ENCODE data around the gene RNF40.
"Not testable (repeated sequence)": the region's sequence is repeated elsewhere in the genome, so short reads cannot be mapped to it uniquely, and the experiment has no call there.

RNF40 gene

DNA sequence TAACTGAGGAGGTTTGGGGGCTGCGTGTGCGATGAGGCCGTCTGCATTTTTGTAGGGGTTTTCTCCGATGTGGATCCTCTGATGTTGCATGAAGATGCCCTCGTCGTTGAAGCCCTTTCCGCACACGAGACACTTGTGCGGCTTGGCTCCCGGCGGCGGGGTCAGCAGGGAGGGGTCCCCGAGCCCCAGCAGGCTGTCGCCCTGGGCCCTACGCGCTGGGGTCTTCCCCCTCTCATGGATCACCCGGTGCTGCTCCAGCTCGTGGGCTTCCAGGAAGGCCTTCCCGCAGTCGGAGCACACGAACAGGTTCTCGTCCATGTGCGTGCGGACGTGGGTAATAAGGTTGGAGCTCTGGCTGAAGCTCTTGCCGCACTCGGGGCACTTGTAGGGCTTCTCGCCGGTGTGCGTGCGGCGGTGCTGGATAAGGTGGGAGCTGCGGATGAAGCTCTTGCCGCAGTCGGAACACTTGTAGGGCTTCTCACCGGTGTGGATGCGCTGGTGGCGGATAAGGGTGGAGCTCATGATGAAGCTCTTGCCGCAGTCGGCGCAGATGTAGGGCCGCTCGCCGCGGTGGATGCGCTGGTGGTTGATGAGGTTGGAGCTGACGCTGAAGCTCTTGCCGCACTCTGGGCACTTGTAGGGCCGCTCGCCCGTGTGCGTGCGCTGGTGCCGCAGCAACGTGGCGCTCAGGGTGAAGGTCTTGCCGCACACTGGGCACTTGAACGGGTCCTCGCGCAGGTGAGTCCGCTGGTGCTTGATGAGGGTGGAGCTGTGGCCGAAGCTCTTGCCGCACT lies 20.6 kb downstream of the RNF40 start:
- no peak for DNase-seq (ENCODE audit: low spot score)

DNA sequence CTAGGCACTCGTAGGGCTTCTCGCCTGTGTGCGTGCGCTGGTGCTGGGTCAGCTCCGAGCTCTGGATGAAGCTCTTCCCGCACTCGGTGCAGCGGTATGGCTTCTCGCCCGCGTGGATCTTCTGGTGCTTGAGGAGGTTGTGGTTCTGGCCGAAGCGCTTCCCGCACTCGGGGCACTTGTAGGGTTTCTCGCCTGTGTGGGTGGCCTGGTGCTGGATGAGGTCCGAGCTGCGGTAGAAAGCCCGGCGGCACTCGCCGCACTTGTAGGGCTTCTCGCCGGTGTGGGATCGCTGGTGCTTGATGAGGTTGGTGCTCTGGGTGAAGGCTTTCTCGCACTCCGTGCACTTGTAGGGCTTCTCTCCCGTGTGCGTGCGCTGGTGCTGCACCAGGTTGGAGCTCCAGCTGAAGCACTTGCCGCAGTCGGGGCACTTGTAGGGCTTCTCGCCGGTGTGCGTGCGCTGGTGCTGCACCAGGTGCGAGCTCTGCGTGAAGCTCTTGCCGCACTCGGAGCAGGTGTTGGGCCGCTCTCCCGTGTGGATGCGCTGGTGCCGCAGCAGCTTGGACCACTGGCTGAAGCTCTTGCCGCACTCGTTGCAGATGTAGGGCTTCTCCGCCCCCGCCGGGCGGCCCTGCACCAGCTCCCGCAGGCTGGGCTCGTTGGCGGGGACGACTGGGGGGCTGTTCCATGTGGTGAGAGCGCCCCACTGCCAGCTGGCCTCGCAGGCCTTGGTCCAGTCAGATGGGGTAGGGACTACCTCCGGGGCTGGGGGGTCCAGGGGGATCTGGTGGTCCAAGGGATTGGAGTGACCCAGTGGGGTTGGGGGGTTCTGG lies 21.4 kb downstream of the RNF40 start:
- DNase-seq (ENCODE audit: low spot score) = no peak

DNA sequence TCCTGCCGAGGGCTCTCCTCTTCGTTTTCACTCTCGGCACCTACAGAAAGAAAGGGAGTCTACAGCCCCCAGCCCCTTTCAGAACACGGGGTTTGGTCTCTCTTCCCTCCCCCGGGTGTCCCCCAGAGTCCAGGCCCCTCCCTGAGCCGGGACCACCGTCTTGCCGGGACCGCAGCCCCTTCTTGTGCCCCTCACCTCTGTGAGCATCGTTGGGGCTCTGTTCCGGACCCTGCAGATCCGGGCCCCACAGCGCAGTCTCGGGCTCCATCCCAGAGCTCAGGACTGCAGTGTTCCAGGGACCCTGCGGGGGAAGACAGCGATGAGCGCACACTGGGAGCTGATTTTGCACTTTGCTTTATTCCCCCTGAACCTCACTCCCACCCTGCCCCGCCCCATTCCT lies 22.1 kb downstream of the RNF40 start:
- DNase-seq (ENCODE audit: low spot score) = no peak

DNA sequence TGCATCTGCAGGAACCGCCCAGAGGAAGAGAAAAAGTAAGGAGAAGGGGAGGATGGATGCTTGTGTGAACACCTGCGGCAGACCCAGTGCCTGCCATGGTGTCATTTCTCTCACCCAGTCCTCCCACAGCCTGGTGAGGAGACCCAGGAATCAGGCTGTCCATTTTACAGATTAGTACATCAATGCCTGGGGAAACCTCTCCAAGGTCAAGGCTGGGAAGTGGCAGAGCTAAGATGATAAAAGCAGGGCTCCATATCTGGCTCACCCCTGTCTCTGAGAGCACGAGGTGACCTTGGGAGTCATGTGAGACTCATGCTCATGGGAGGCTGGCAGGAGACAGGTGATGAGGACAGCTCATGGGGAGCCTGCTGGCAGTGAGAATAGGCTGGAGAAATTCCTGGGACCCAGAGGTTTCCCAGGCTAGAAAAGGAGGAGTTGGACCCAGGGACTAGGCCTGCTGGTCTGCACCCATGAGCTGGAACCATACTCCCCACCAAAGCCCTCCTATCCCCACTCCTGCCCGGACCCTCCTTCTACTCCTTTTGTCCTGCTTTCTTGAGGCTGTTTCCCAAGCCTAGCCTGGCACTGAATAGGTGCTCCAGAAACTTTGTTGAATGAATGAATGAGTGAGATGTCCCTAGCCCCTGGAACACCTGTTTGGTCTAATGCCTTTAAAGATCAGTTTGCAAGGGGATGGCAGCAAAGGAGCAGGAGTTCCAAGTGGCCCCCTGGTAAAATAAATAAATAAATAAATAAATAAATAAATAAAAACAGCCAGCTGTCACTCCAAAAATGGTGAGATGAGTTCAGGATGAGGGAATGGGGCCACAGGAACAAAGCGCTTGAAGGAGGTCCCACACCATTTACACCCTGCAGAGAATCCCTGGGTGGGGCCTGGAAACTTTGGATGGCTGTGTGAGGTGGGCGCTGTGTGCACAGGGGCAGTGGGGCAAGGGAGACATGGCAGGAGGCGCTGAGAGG lies 23.3 kb downstream of the RNF40 start:
- no peak for DNase-seq (ENCODE audit: low spot score)

DNA sequence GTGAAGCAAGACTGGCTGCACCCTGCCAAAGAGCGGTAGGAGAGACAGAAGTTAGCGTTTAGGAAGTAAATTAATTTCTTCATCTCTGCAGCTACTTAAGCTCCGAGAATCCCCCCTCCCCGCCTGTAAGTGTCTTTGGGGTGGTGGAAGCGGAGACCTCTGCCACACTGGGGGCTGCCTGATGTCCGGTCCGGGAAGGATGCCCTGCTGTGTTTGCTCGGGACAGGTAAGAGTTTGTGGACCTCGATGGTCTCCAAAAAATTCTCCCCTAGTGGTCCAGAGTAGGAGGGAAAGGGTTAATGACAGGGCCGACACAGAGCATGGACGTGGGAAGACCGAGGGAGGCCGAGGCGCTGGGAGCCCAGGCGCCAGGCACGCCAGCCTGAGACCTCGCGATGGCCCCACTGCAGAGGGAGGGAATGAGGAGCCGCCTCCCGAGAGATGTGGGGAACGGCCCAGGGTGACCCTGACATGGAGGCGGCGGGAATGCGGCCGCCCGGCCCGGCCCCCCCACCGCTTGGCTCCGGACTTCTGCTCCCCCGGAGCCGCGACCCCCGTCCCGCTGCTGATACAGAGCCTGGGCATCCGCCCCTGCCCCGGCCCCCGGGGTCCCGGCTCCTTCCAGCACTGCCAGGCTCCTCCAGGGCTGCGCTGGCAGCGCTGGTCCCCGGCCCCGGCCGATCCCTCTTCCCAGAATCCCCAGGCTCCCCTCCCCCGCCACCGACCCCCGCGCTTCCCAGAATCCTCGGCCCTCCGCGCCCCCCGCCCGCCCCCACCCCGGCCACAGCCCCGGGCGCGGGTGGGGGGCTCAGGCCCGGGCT lies 24.2 kb downstream of the RNF40 start:
- no peak for DNase-seq (ENCODE audit: low spot score)

DNA sequence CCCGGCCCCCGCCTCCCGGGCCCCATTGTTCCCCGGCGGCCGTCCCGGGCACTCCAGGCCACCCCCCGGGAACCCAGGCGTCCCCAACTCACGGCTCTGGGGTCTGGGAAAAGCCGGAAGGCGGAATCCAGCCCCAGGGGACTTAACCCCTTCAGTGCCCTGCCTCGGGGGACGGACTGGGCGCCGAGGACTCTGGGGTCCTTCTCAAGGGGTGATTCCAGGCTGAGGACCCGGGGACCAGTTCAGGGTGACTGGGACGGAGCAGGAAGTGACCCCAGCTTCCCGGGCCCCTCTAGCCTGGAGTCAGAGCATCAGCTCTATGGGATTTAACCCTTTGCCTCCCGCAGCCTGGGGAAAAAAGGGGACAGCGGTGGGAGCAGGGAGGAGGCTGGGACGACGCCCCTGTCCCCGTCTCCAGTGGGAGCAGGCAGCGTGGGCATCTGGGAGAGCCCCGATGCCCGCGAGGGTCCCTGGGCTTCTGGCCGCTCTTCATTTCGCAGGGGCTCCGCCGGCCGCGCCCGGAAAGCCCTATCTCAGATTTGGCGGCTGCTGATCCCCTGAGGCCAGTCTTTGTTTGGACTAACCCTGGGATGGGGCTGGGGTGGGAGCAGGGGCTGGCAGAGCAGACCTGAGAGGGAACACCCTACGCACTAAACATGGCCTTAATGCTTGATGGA lies 25.0 kb downstream of the RNF40 start, which contains the start of gene ZNF629:
ZNF629 (minus strand) TSS at position 270 of the 677 bp plus-strand sequence. CDS start 2,723 bp downstream, outside the sequence.
- DNase-seq (ENCODE audit: low spot score) = no peak

DNA sequence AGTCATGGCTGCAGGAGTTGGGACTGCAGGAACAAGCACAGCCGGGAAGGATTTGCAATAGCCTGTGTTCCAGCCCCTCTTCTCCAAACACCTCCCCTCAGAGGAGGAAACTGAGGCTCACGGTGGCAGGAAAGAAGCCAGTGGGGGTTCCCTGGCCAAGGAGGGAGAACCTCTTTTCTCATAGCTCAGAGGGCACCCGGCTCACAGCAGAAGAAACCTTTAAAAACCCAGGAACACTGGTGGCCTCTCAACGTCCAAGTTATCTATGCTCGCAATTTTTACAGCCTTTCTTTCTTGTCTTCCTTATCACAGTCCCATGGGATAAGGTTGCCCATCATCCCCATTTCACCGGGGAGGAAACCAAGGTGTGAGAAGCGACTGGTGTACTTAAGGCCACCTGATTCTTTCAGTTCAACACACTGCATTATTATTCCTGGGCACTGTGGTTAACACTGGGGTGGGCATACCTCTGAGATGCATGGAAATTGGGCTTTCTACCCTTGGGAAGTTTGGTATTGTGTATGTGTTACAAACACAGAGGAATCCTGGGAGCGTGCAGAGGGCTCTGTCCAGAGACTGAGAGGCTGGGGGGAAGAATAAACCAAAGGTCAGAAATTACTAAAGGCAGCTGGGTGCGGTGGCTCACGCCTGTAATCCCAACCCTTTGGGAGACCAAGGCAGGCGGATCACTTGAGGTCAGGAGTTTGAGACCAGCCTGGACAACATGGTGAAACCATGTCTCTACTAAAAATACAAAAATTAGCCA lies 25.7 kb downstream of the RNF40 start:
- DNase-seq (ENCODE audit: low spot score) = no peak

DNA sequence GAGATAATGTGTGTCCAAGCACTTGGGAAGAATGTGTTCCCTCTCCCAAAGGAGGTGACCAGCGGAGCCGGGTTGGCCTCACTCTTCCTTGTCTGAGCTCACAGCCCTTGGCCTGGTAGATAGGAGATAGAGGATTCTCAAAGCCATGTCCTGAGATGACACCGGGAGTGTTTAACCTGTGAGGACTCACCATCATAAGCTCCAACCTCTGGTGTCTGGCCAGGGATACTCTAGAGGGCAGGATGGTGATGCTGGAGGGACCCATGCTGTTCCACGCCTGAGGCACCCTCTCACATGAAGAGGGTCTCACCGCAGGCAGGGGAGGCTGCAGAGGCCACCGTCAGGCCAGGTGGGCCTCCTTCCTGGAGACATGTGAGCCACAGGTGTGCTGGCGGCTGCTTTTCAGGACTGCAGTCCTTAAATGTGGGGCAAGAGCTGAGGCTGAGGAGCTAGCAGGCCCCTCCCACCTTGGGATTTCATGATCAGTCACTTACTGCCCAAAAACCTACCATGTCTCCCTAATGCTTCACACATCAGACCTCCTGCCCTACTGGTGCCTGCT lies 31.5 kb downstream of the RNF40 start:
- DNase-seq (ENCODE audit: low spot score) = no peak

DNA sequence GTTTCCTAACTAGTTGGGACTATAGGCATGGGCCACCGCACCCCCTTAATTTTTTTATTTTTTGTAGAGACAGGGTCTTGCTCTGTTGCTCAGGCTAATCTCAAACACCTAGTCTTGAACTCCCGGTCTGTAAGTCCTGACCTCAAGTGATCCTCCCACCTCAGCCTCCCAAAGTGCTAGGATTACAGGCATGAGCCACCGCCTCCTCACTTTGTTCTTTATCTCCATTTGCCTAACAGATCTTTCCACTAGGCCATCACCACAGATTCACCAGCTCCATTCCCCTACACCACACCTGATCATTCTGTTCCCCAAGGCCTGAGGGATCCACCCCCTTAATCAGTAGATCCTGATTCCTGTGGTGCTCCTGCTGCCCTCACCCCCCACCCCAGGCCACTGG lies 32.5 kb downstream of the RNF40 start:
- no peak for DNase-seq (ENCODE audit: low spot score)

DNA sequence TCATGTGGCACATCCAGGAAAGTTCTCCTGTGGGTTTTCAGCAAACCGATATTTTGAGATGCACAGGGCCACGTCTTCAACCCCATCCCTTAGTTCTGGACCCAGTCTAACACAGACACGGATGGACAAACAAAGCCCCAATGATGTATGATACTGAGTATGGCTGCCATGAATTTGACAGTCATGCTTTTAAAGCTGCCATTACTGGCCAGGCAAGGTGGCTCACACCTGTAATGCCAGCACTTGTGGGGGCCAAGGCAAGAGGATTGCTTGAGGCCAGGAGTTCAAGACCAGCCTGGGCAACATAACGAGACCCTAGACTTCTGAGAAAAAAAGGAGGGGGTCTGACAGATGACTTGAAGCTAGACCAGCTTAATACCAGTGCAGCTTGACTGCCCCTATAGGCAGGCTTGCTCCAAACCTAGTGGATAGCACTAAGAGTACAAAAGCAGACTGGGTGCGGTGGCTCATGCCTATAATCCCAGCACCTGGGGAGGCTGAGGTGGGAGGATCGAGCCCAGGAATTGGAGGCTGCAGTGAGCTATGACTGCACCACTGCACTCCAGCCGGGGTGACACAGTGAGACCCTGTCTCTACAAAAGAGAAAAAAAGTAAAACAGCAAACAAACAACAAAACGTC lies 35.7 kb downstream of the RNF40 start:
- no peak for DNase-seq (ENCODE audit: low spot score)

DNA sequence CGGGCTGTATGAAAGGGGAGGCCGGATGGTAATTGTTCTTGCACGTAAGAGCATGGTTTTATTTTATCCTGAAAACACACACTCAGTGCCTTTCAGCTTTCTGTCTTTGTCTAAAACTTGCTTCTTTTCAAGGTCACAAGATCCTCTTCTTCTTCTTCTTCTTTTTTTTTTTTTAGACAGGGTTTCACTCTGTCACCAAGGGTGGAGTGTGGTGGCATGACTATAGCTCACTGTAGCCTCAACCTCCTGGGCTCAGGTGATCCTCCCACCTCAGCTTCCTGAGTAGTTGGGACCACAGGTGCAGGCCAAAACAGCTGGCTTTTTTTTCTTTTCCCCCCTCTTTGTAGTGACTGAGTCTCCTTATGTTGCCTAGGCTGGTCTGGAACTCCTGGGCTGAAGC lies 40.8 kb downstream of the RNF40 start:
- DNase-seq (ENCODE audit: low spot score) = no peak

DNA sequence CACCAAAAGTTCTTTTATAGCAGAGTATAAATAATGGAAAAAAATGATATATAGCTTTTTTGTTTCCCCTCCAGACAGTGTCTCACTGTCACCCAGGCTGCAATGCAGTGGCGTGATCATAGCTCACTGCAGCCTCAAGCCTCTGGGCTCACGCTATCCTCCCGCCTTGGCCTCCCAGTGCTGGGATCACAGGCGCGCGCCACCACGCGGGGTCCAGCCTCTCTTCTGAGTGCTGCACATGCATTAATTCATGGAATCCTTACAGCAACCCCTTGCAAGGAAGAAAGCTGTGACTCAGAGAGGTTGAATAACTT lies 42.9 kb downstream of the RNF40 start:
- no peak for DNase-seq (ENCODE audit: low spot score)

DNA sequence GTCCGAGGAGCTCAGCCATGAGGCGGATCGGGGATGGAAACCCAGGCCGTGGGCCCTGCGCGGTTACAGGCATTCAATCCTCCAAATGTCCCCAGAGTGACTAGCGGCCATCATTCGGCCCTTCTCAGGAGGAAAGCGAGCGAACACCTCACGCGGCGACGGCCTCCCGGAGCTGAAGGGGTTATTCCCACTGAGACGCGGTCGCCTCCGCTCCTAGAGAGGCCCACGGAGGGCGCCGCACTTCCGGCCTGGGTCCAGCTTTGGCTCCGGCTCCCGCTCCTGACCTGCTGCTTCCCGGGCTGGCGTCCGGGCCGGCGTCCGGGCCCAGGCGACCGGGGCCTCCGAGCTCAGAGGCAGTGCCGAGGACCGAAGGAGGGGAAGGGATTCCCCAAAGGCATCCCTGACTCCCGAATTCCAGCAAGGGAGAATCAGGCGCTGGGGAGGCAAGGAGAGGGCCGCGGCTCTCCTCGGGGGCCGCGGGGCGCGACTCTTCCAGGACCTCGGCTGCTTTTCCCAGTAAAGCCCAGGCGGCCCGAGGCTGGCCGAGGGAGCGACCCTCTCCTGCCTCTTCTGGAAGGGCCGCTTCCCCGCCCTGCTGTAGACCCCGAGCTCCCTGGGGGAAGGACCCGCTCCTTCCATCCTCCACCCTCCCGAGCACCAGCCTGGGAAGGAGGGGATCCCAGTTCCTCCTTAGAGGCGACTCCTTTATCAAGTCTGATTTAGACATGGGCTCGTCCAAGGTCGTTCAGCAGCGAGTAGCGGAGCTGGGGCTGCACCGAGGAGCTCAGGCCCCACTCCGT lies 43.4 kb downstream of the RNF40 start:
- DNase-seq (ENCODE audit: low spot score) = peak; percentile 55

DNA sequence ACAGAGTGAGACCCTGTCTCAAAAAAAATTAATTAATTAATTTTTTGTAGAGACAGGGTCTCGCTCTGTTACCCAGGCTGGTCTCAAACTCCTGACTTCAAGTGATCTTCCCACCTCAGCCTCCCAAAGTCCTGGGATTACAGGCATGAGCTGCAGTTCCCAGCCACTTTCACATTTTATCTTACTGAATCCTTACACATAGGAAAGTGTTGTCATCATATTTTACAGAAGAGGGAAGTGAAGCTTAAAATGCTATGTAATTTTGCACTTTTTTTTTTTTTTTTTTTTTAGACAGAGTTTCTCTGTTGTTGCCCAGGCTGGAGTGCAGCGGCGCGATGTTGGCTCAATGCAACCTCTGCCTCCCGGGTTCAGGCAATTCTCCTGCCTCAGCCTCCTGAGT lies 46.0 kb downstream of the RNF40 start:
- DNase-seq (ENCODE audit: low spot score) = no peak

DNA sequence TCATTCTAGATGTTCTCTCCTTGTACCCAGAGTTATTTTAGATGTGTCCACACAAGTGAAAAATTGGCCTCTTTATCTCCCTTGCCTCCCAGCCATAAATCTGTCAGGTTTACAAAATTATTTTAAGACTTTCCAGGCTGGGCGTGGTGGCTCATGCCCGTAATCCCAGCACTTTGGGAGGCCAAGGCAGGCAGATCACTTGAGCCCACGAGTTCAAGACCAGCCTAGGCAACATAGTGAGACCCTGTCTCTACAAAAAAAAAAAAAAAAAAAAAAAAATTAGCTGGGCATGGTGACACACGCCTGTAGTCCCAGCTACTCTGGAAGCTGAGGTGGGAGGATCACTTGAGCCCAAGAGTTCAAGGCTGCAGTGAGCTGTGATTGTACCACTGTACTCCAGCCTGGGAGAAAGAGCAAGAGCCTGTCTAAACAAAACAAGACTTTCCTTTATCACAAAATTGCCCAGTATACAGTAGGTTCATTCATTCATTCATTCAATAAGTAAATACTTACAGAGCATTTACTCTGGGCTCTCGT lies 46.8 kb downstream of the RNF40 start:
- DNase-seq (ENCODE audit: low spot score) = not testable (repeated sequence)

DNA sequence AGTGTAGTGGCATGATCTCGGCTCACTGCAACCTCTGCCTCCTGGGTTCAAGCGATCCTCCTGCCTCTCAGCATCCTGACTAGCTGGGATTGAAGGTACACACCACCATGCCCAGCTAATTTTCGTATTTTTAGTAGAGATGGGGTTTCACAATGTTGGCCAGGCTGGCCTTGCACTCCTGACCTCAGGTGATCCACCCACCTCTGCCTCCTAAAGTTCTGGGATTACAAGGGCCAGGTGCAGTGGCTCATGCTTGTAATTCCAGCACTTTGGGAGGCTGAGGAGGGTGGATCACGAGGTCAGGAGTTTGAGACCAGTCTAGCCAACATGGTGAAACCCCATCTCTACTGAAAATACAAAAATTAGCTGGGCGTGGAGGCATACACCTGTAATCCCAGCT lies 47.6 kb downstream of the RNF40 start:
- DNase-seq (ENCODE audit: low spot score) = not testable (repeated sequence)

DNA sequence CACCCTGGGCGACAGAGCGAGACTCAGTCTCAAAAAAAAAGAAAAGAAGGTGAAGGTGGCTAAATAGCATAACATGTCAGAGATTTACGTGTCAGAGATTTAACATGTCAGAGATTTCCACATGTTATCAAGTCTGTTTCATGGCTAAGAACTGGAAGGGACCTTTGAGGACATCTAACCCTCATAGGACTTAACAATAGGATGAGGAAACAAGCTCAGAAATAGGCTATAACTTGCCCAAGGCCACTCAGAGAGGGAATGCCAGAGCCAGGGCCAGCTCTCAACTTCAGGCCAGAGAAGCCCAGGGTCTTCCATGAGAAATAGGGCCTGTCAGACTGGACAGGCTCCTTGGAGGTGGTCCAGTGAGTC lies 51.7 kb downstream of the RNF40 start:
- no peak for DNase-seq (ENCODE audit: low spot score)

DNA sequence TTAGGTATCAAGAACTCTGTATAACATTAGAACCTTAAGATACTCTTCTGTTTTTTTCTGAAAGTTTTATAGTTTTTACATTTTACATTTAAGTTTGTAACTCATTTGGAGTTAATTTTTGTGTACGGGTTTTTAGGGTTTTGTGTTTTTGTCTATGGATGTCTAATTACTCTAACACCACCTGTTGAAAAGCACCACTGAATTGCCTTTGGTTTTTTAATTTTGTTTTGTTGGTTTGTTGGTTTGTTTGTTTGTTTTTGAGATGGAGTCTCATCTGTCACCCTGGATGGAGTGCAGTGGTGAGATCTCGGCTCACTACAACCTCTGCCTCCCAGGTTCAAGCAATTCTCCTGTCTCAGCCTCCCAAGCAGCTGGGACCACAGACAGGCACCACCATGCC lies 54.6 kb downstream of the RNF40 start:
- no peak for DNase-seq (ENCODE audit: low spot score)
